Panc1 (cell line): ENCODE measurements around the gene ADM2.

Source experiments
- POLR2AphosphoS5 ChIP-seq: IDR thresholded peaks from 2 replicates; pipeline ENCODE4 v1.6.1; 2012; ENCODE audit warnings: mild to moderate bottlenecking, low read depth, low read length, moderate library complexity
- TF ChIP-seq, protein P1 (sequence below): fragments of 450-650 bp; IDR thresholded peaks from 2 replicates; pipeline ENCODE4 v1.5.1; 2017; ENCODE audit warnings: mild to moderate bottlenecking
- TF ChIP-seq, protein P2 (sequence below), 2 experiments: IDR thresholded peaks; 2 replicates each; pipeline ENCODE4 v1.6.1; 2011 to 2012; ENCODE audit warnings: low read depth in 2 of 2, control low read depth in 1 of 2, low read length in 1 of 2, mild to moderate bottlenecking in 1 of 2, moderate library complexity in 1 of 2; ENCODE audit not compliant: insufficient read depth in 1 of 2

DNA sequence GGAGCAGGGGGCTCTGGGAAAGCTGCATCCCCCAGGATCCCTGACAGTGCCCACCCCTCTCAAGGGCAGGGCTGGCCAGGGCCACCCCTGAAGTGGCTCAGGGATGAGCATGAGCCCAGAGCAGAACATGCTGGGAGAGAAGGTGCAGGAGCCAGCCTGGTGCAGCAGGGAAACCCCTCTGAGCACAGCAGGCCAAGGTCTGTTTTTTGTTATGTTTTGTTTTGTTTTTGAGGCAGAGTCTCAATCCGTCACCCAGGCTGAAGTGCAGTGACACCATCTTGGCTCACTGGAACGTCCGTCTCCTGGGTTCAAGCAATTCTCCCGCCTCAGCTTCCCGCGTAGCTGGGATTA lies 5.7 kb upstream of the ADM2 start:
- TF ChIP-seq, protein P1, sequence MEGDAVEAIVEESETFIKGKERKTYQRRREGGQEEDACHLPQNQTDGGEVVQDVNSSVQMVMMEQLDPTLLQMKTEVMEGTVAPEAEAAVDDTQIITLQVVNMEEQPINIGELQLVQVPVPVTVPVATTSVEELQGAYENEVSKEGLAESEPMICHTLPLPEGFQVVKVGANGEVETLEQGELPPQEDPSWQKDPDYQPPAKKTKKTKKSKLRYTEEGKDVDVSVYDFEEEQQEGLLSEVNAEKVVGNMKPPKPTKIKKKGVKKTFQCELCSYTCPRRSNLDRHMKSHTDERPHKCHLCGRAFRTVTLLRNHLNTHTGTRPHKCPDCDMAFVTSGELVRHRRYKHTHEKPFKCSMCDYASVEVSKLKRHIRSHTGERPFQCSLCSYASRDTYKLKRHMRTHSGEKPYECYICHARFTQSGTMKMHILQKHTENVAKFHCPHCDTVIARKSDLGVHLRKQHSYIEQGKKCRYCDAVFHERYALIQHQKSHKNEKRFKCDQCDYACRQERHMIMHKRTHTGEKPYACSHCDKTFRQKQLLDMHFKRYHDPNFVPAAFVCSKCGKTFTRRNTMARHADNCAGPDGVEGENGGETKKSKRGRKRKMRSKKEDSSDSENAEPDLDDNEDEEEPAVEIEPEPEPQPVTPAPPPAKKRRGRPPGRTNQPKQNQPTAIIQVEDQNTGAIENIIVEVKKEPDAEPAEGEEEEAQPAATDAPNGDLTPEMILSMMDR, result no peak
- TF ChIP-seq, protein P2, sequence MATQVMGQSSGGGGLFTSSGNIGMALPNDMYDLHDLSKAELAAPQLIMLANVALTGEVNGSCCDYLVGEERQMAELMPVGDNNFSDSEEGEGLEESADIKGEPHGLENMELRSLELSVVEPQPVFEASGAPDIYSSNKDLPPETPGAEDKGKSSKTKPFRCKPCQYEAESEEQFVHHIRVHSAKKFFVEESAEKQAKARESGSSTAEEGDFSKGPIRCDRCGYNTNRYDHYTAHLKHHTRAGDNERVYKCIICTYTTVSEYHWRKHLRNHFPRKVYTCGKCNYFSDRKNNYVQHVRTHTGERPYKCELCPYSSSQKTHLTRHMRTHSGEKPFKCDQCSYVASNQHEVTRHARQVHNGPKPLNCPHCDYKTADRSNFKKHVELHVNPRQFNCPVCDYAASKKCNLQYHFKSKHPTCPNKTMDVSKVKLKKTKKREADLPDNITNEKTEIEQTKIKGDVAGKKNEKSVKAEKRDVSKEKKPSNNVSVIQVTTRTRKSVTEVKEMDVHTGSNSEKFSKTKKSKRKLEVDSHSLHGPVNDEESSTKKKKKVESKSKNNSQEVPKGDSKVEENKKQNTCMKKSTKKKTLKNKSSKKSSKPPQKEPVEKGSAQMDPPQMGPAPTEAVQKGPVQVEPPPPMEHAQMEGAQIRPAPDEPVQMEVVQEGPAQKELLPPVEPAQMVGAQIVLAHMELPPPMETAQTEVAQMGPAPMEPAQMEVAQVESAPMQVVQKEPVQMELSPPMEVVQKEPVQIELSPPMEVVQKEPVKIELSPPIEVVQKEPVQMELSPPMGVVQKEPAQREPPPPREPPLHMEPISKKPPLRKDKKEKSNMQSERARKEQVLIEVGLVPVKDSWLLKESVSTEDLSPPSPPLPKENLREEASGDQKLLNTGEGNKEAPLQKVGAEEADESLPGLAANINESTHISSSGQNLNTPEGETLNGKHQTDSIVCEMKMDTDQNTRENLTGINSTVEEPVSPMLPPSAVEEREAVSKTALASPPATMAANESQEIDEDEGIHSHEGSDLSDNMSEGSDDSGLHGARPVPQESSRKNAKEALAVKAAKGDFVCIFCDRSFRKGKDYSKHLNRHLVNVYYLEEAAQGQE (IDR thresholded peaks at IDR 0.05; ENCODE audit: insufficient read depth in 1 of 2, low read depth in 2 of 2, low read length in 1 of 2), result no peak
- no peak for TF ChIP-seq POLR2AphosphoS5
